ENCODE data around the gene MFAP3L.
"Not testable (repeated sequence)": the region's sequence is repeated elsewhere in the genome, so short reads cannot be mapped to it uniquely, and the experiment has no call there.

Gene MFAP3L

GRCh38 chr4:169986369-169986768 is 39.8 kb downstream of the MFAP3L start:
- no peak for DNase-seq

- DNase-seq, result no peak
These were observed 40.3 kb downstream of the MFAP3L start for GRCh38 chr4:169985881-169986280.

GRCh38 chr4:169984745-169985144 is 41.5 kb downstream of the MFAP3L start:
- DNase-seq, result no peak

DNA sequence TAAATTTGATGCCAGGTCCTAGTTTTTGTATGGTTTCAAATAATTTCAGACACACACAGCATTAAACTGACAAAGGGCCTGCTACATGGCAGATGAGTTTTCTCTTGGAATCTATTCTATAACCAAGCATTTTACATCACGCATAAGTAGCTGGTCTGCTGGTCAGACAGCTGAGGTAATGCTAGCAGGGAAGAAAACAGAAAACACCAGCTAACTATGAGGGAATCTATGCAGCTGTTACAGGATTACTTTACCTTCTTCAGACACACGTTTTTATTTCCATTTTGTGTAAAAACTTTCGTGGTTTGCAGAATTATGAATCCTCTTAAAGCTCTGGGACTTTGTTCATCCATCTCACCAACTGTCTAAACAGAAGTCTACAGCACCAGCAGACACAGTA is 42.0 kb downstream of the MFAP3L start:
- no peak for DNase-seq

DNA sequence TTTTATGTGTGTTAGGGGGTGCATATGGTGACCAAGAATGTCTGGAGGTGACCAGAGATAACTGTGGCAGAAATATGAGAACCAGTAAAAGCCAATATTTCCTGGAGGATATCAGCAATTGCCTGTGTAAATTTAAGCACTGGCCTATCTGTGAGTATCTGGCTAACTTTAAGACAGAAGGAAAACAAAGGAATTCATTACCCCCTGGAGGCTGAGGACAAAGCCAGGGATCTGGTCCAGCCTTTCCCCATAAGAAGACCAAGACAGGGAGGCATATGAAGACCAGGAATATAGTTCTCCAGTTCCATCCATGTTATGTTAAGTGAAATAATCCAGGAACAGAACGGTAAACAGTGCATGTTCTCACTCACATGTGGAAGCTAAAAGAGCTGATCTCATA is 49.2 kb downstream of the MFAP3L start:
- no peak for DNase-seq

GRCh38 chr4:169975838-169976796 is 50.1 kb downstream of the MFAP3L start:
- DNase-seq, result no peak

DNA sequence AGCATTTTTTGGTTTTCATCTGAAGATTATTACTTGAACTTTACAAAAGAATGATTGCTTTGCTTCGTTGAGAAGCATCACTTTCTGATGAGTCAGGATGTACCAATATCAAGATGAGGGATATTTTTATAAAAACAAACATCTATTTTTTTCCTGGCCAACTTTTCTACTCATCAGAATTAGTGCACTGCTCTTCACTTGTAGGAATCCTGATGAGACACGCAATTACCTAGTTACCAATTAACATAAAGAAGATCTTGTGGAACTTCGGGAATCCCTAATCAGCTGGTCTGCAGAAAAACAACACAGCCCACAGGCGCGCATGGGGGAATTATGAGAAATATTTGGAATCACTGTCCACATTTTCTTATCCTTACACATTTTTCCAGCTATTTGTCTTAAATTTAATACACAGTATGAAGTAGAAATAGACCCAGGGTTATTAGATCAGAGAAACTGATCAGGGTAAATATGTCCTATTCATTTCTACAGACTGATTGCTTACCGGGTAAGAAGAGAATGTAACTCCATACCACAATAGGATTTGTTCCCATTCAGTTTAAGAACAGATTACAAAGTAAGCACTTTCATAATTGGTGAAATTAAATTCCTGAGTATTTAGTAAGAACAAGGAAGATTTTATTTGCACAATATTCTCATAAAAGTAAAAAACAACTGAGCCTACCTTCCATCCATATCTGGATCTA is 50.9 kb downstream of the MFAP3L start:
- no peak for DNase-seq

- DNase-seq, result no peak
These were observed 54.7 kb downstream of the MFAP3L start for GRCh38 chr4:169971456-169972015.

DNA sequence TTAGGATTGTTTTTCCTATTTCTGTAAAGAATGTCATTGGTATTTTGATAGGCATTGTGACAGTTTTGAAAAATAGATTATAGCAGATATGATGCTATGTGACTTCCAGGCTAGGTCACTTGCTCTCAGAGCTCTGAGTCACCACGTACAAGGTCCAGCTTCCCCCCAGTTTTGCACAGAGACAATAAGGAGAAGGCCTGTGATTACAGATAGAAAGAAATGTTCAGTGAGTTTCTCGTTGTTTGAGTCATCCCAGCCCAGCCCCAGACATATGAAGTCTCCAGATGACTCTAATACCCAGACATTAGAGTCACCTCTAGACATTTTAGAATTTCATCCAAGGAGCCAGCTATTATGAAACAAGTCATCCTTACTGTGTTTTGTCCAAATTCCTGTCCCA is 57.2 kb downstream of the MFAP3L start:
- no peak for DNase-seq

- no peak for DNase-seq
These were observed 62.2 kb downstream of the MFAP3L start for GRCh38 chr4:169963998-169964397.

GRCh38 chr4:169959254-169959653 is 66.9 kb downstream of the MFAP3L start:
- no peak for DNase-seq

DNA sequence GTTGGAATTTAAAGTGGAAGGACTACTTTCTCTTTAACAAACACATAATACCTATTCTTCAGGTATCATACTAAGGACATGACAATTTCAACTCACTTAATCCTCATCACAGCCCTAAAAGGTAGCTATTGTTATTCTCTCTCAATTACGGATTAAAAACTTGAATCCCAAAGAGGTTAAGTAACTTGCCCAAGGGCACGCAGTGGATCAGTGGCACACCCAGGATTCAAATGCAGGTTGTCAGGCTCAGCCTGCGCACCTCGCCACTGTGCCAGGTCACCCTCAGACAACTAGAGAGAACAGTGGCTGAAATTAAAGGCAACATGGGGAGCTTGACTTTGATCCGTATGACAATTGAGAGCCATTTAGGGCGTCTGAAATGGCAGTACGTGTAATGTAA is 67.6 kb downstream of the MFAP3L start:
- no peak for DNase-seq

DNA sequence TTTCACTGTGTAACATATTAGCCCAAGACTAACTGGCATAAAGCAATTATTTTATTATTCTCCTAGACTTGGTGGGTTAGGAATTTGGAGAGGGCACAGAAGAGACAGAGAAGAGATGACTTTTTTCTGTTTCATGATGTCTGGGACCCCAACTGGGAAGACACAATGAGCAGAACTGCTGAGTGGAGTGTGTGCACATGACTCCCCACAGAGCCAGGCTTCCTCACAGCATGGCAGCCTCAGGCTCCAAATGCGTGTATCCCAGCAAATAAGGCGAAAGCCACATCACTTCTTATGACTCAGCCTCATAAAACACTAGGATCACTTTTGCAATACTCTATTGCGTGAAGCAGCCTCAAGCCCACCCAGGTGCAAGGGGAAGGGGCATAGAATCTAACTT is 68.4 kb downstream of the MFAP3L start:
- DNase-seq, result no peak

DNA sequence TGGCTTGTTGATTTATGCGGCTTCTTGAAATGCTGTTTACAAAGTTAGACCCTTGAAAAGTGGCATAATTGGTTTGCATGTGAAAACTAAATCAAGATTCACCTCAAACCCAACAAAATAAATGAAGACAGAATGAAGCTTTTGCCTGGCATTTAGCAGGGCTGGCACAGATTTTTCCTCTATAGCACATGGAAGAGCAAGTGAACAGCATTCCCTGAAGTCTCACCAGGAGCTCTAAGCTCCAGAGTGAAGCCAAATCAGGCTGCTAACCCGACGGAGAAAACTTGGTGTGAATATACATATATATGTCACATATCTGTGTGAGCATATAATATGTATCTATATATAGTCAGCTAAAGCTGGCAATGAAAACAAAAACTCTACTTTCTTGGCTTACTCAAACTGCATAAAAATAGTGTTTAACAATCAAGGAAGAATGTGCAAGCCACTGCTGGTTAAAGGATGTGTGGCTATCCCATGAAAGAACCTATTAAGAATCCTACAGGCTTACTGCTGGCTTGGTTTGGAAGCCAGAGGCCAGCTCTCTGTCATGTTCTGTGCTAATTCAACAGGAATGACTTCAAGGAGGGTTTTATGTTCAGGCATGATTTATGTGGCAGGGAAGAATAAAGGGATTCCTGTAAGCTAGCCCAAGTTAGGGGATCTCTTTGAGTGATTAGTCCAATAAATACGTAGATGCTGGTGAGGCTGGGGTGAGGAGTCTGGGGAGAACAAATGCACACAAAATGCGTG is 69.9 kb downstream of the MFAP3L start:
- DNase-seq, result no peak

GRCh38 chr4:169955521-169955920 is 70.7 kb downstream of the MFAP3L start:
- DNase-seq, result no peak

- DNase-seq, result no peak
These were observed 73.8 kb downstream of the MFAP3L start for GRCh38 chr4:169952236-169953002.

- no peak for DNase-seq
These were observed 77.9 kb downstream of the MFAP3L start for GRCh38 chr4:169948271-169948670.

DNA sequence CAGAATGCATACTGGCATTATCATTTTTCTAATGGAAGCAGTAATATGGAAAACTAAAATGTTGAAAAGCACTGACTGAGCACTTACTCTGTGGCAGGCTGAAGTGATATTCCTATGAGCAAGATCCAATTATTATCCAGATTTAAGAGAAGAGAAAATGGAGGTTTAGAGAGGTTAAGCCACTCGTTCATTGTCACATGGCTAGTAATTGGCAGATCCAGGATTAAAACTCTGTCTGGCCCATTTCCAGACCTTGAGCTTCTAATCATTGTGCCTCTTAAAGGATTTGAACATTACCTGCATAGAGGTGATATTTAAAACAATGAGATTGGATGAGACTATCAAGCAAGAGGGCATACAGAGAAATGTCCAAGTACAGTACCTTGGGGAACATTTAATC is 80.6 kb downstream of the MFAP3L start:
- DNase-seq, result no peak

- DNase-seq, result not testable (repeated sequence)
These were observed 82.6 kb downstream of the MFAP3L start for GRCh38 chr4:169943601-169944000.

GRCh38 chr4:169941141-169941540 is 85.1 kb downstream of the MFAP3L start:
- DNase-seq, result no peak

DNA sequence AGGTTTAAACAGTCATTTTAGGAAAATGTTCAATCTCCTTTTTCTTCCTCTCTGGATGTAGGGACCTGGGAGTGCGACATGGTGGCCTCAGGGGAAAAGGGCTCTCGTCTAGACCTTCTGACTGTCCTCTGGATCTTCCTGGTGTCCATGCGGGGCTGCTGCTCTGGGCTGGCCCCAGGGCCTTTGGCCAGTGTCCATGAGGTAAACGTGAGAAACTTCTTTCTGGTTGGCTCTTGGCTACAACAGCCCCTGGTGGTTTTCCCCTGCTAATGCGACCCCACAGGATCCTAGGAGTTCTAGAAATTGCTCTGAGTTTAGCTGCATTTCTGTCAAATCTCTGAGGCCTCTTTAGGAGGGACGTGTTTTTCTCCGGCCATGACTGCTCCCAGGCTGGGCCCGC is 85.7 kb downstream of the MFAP3L start:
- no peak for DNase-seq
